ENCODE measurements around the gene PRPF6. TPM values are rescaled to one million over a fixed set of nuclear protein-coding genes. Genes with fewer than 3 reads are reported as not detected.
A peak's percentile ranks its signal among the peaks of the same experiment; 100 is the strongest.

The PRPF6 gene
- 10 to 100 TPM; 77.5 to 95.7 TPM for total RNA-seq

GRCh38 chr20:63980806-63981728 lies at the start of gene PRPF6:
PRPF6 (plus strand) TSS chr20:63981132; CDS start chr20:63981246, 114 bp downstream.
- peak within 1 kb of the TSS; percentile 96 to 99 for H3K4me3 Mint-ChIP-seq
- H3K27me3 Mint-ChIP-seq (ENCODE audit: low read depth), result no peaks in the 10 kb centered on the region
- DNase-seq (peak; percentile 97), ATAC-seq (replicated peaks in 1 of 2) (peak; percentile 56 to 61)
- peaks cover 18 to 36% of the 10 kb centered on the region in 2 donors for H3K36me3 Mint-ChIP-seq (ENCODE audit: insufficient read depth in 2 of 2)
- peak within 1 kb of the TSS; percentile 91 for H3K27ac Mint-ChIP-seq
- no peaks in the 10 kb centered on the region for H3K9me3 Mint-ChIP-seq
- peaks cover 56% of the 10 kb centered on the region for H3K4me1 Mint-ChIP-seq (ENCODE audit: low read depth)

- H3K27me3 Mint-ChIP-seq (ENCODE audit: low read depth), result no peaks in the 10 kb centered on the region
- no peak overlapping the region for H3K27ac Mint-ChIP-seq
- no peak overlapping the region for H3K4me3 Mint-ChIP-seq
- no peaks in the 10 kb centered on the region for H3K4me1 Mint-ChIP-seq (ENCODE audit: low read depth)
- ATAC-seq (replicated peaks in 1 of 2) (no peak), DNase-seq (no peak)
- peaks cover 0 to 14% of the 10 kb centered on the region in 2 donors for H3K36me3 Mint-ChIP-seq (ENCODE audit: insufficient read depth in 2 of 2)
- no peaks in the 10 kb centered on the region for H3K9me3 Mint-ChIP-seq
These were observed 49.2 kb upstream of the PRPF6 start for GRCh38 chr20:63931735-63932134.

- H3K4me3 Mint-ChIP-seq, result no peak overlapping the region
- DNase-seq (no peak), ATAC-seq (replicated peaks in 1 of 2) (no peak)
- peaks cover 0 to 13% of the 10 kb centered on the region in 2 donors for H3K36me3 Mint-ChIP-seq (ENCODE audit: insufficient read depth in 2 of 2)
- H3K27ac Mint-ChIP-seq, result no peak overlapping the region
- no peaks in the 10 kb centered on the region for H3K27me3 Mint-ChIP-seq (ENCODE audit: low read depth)
- no peaks in the 10 kb centered on the region for H3K9me3 Mint-ChIP-seq
- no peaks in the 10 kb centered on the region for H3K4me1 Mint-ChIP-seq (ENCODE audit: low read depth)
These were observed 48.2 kb upstream of the PRPF6 start for GRCh38 chr20:63932606-63933160.

- ATAC-seq (replicated peaks in 1 of 2), result no peak
- Mint-ChIP-seq H3K9me3 (no peaks in the 10 kb centered on the region), H3K36me3 (ENCODE audit: insufficient read depth in 2 of 2) (peaks cover 0 to 10% of the 10 kb centered on the region in 2 donors), H3K4me3 (no peak overlapping the region), H3K27me3 (ENCODE audit: low read depth) (no peaks in the 10 kb centered on the region), H3K4me1 (ENCODE audit: low read depth) (no peaks in the 10 kb centered on the region), H3K27ac (no peak overlapping the region)
- DNase-seq, result no peak
These were observed 47.3 kb upstream of the PRPF6 start for GRCh38 chr20:63933646-63934045.

- no peaks in the 10 kb centered on the region for H3K27me3 Mint-ChIP-seq (ENCODE audit: low read depth)
- DNase-seq, result peak in 1 of 2 donors; percentile 11
- H3K4me3 Mint-ChIP-seq, result no peak overlapping the region
- ATAC-seq (replicated peaks in 1 of 2), result no peak
- H3K36me3 Mint-ChIP-seq (ENCODE audit: insufficient read depth in 2 of 2), result peaks cover 0 to 7% of the 10 kb centered on the region in 2 donors
- no peaks in the 10 kb centered on the region for H3K4me1 Mint-ChIP-seq (ENCODE audit: low read depth)
- H3K9me3 Mint-ChIP-seq, result no peaks in the 10 kb centered on the region
- no peak overlapping the region for H3K27ac Mint-ChIP-seq
These were observed 46.5 kb upstream of the PRPF6 start for GRCh38 chr20:63934271-63935068.

- H3K4me1 Mint-ChIP-seq (ENCODE audit: low read depth), result no peaks in the 10 kb centered on the region
- DNase-seq (no peak), ATAC-seq (replicated peaks in 1 of 2) (no peak)
- H3K27ac Mint-ChIP-seq, result no peak overlapping the region
- no peaks in the 10 kb centered on the region for H3K9me3 Mint-ChIP-seq
- H3K27me3 Mint-ChIP-seq (ENCODE audit: low read depth), result no peaks in the 10 kb centered on the region
- no peak overlapping the region for H3K4me3 Mint-ChIP-seq
- H3K36me3 Mint-ChIP-seq (ENCODE audit: insufficient read depth in 2 of 2), result peaks cover 0 to 7% of the 10 kb centered on the region in 2 donors
These were observed 45.5 kb upstream of the PRPF6 start for GRCh38 chr20:63935447-63935846.

- ATAC-seq (replicated peaks in 1 of 2), result no peak
- H3K36me3 Mint-ChIP-seq (ENCODE audit: insufficient read depth in 2 of 2), result peaks cover 2 to 6% of the 10 kb centered on the region in 2 donors
- DNase-seq, result no peak
These were observed 43.3 kb upstream of the PRPF6 start for GRCh38 chr20:63937596-63937995.

GRCh38 chr20:63939061-63939935 lies 41.6 kb upstream of the PRPF6 start:
- Mint-ChIP-seq H3K27ac (no peak overlapping the region), H3K4me3 (no peak overlapping the region), H3K27me3 (ENCODE audit: low read depth) (no peaks in the 10 kb centered on the region), H3K36me3 (ENCODE audit: insufficient read depth in 2 of 2) (peaks cover 2 to 6% of the 10 kb centered on the region in 2 donors), H3K4me1 (ENCODE audit: low read depth) (peaks cover 4% of the 10 kb centered on the region), H3K9me3 (no peaks in the 10 kb centered on the region)
- ATAC-seq (replicated peaks in 1 of 2) (no peak), DNase-seq (no peak)

More at GRCh38 chr20:63937596-63937995, 43.3 kb upstream of the PRPF6 start:
- Mint-ChIP-seq H3K4me1 (ENCODE audit: low read depth) (peaks cover 4% of the 10 kb centered on the region), H3K4me3 (no peak overlapping the region), H3K27me3 (ENCODE audit: low read depth) (no peaks in the 10 kb centered on the region), H3K27ac (no peak overlapping the region), H3K9me3 (no peaks in the 10 kb centered on the region)

GRCh38 chr20:63940071-63940471 lies 40.9 kb upstream of the PRPF6 start:
- no peak overlapping the region for H3K4me3 Mint-ChIP-seq
- H3K4me1 Mint-ChIP-seq (ENCODE audit: low read depth), result peaks cover 4% of the 10 kb centered on the region
- H3K27me3 Mint-ChIP-seq (ENCODE audit: low read depth), result no peaks in the 10 kb centered on the region
- H3K9me3 Mint-ChIP-seq, result no peaks in the 10 kb centered on the region
- DNase-seq (no peak), ATAC-seq (replicated peaks in 1 of 2) (no peak)
- peaks cover 2 to 4% of the 10 kb centered on the region in 2 donors for H3K36me3 Mint-ChIP-seq (ENCODE audit: insufficient read depth in 2 of 2)
- H3K27ac Mint-ChIP-seq, result no peak overlapping the region

GRCh38 chr20:63940472-63941266 lies 40.3 kb upstream of the PRPF6 start:
- H3K9me3 Mint-ChIP-seq, result no peaks in the 10 kb centered on the region
- no peak for ATAC-seq (replicated peaks in 1 of 2)
- H3K4me3 Mint-ChIP-seq, result peak overlapping the region in 1 of 2 donors; percentile 40
- peaks cover 4% of the 10 kb centered on the region for H3K4me1 Mint-ChIP-seq (ENCODE audit: low read depth)
- H3K27ac Mint-ChIP-seq, result no peak overlapping the region
- no peak for DNase-seq
- no peaks in the 10 kb centered on the region for H3K27me3 Mint-ChIP-seq (ENCODE audit: low read depth)
- H3K36me3 Mint-ChIP-seq (ENCODE audit: insufficient read depth in 2 of 2), result peaks cover 2 to 3% of the 10 kb centered on the region in 2 donors

GRCh38 chr20:63941282-63942081 lies 39.5 kb upstream of the PRPF6 start:
- H3K27me3 Mint-ChIP-seq (ENCODE audit: low read depth), result no peaks in the 10 kb centered on the region
- H3K9me3 Mint-ChIP-seq, result no peaks in the 10 kb centered on the region
- peaks cover 0 to 2% of the 10 kb centered on the region in 2 donors for H3K36me3 Mint-ChIP-seq (ENCODE audit: insufficient read depth in 2 of 2)
- H3K27ac Mint-ChIP-seq, result no peak overlapping the region
- peak; percentile 76 to 80 for DNase-seq
- peak; percentile 75 to 88 for ATAC-seq (replicated peaks in 1 of 2)
- peaks cover 4% of the 10 kb centered on the region for H3K4me1 Mint-ChIP-seq (ENCODE audit: low read depth)
- H3K4me3 Mint-ChIP-seq, result peak overlapping the region in 1 of 2 donors; percentile 40
